Measurements from ENCODE around the gene ANKRD40CL.
A peak's percentile ranks its signal among the peaks of the same experiment; 100 is the strongest.
"Not testable (repeated sequence)": the region's sequence is repeated elsewhere in the genome, so short reads cannot be mapped to it uniquely, and the experiment has no call there.

Gene ANKRD40CL

DNA sequence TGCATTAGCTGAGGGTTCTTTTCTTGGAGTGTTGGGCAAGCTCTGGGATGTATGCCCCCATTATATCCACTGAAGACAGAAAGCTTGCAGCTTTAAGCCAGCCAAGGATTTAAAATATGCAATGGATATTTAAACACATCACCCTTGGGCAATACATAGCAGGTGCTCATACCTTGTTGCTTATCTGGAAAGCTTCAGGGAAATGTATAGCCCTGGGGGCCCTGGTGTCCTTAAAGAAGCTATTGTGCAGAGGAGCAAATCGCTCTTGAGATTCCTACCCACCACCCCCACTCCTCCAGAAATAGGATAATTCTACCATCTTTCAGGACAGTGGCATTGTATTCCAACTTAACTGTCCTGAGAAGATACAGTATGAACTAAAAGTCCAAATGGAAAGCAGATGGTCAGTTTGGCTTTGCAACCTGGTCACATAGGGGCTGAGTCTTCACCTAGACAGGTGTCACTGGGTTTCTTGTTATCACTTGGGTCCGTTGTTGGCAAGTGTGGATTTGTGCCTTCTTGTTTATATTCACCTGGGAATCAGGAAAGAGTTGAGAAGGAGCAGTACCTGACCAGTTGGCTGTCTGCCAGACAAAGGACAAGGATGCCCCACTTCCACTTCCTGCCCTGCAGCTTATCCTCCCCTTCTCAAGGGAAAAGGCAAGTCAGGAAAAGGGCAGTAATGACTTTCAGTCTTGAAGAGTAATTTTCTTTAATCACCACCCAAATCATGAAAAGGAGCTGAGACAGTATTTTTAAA lies 3.4 kb downstream of the ANKRD40CL start:
- DNase-seq = no peak

GRCh38 chr17:50762177-50762576 lies 5.1 kb downstream of the ANKRD40CL start:
- no peak for DNase-seq

DNA sequence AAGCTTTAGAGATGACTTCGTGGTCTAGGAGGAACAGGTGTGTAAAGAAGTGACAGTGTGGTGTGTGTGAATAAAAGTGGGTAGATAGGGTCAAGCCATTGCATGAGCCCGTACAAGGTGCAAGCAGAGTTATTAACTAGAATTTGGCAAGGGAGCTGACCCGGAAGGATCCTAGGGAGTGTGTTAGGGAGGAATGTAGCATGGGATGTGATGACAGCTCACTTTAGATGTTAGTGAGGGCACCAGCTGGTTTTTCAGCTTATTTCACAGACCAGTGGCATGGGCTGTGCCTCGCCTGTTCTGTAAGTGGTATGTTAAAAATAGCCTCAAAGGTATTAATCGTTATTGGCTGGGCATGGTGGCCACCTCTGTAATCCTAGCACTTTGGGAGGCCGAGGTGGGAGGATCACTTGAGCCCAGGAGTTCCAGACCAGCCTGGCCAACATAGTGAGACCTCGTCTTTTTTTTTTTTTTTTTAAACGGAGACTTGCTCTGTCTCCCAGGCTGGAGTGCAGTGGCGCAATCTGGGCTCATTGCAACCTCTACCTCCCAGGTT lies 8.3 kb downstream of the ANKRD40CL start:
- no peak for DNase-seq

DNA sequence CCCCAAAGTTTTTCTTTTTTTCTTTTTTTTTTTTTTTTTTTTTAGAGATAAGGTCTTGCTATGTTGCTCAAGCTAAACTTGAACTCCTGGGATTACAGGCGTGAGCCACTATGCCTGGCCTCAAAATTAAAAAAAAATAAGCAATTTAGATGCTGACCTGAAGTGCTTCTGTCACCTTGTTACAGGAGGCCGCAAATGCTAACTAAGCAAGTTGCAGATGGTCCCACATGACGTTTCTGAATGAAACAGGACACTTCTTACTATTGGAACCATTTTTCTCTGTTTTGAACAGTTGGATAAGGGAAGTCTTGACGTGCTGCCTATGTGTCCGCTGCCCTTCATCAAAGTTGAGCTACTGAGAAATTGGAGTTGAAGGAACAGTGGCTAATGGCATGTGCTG lies 8.8 kb downstream of the ANKRD40CL start:
- no peak for DNase-seq

- no peak for DNase-seq
Measured at GRCh38 chr17:50754521-50754920, 12.8 kb downstream of the ANKRD40CL start.

DNA sequence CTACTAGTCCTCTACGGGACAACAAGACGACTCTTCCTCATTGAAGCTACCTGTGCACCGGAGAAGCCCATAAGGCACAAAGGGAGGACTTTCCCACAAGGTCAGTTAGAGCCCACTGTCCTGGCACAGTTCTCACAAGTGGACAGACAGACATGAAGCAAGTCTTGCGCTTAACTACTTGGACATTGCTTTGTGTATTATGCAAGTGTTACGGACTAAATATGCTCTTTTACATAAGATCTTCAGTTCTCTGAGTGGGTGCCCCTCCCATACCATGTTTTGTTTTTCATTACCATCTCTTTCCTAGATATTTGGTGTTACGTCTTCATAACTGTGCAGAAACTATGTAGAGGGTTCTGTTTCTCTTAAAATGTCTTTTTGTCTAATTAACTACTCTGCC lies 18.1 kb downstream of the ANKRD40CL start:
- DNase-seq = no peak

- no peak for DNase-seq
Measured at GRCh38 chr17:50745631-50746030, 21.7 kb downstream of the ANKRD40CL start.

GRCh38 chr17:50739098-50739497 lies 28.2 kb downstream of the ANKRD40CL start:
- no peak for DNase-seq

GRCh38 chr17:50737118-50737698 lies 30.1 kb downstream of the ANKRD40CL start:
- no peak for DNase-seq

DNA sequence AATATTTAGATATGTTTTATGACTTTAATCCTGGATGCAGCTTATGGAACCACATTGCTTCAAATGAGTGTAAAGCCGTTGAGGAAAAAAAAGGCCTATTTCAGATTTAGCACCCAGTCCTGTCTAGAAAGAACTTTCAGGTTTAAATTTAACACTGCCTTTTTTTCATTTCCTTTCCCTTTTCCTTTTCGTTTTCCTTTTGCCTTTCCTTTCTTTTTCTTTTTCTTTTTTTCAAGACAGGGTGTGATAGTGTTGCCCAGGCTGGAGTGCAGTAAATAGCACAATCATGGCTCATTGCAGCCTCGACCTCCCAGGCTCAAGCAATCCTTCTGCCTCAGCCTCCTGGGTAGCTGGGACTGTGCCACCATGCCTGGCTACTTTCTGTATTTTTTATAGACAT lies 32.0 kb downstream of the ANKRD40CL start:
- no peak for DNase-seq

DNA sequence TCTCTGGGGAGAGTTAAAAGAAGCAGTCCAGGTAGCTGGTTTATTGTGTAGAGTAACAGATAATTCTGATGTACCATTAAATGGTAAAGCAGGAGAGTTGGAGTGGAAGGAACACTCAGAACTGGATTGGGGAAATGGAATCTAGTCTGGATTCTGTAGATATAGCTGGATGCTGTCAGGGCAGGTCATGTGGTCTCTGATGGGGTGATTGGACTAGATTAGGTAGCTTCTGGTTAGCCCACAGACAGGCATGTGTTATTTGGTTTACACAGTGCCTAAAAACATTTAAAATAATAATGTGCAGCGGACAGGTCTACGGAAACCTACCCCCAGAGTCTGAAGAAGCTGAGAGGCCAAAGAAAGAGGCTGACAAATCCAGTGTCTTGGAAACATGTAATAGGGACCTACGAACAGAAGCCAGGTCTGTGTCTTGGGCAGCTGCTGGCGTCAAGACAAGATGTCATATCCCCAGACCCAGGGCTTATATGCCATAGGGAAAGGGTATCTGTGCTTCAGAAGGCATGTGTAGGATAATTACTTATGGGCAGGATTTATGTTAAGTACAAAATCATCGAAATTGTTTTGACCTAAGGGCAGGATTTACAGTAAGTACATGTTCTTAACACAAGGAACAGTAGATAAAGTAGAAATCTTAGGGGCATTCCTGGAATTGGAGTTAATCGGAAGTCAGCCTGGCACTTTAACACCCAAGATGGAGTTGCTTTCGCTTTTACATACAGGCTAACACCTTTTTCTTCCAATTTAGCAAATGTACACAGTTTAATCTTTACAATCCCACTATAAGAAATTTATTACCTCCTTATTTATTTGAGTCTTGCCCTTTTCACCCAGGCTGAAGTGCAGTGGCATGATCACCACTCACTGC lies 35.5 kb downstream of the ANKRD40CL start:
- no peak for DNase-seq

DNA sequence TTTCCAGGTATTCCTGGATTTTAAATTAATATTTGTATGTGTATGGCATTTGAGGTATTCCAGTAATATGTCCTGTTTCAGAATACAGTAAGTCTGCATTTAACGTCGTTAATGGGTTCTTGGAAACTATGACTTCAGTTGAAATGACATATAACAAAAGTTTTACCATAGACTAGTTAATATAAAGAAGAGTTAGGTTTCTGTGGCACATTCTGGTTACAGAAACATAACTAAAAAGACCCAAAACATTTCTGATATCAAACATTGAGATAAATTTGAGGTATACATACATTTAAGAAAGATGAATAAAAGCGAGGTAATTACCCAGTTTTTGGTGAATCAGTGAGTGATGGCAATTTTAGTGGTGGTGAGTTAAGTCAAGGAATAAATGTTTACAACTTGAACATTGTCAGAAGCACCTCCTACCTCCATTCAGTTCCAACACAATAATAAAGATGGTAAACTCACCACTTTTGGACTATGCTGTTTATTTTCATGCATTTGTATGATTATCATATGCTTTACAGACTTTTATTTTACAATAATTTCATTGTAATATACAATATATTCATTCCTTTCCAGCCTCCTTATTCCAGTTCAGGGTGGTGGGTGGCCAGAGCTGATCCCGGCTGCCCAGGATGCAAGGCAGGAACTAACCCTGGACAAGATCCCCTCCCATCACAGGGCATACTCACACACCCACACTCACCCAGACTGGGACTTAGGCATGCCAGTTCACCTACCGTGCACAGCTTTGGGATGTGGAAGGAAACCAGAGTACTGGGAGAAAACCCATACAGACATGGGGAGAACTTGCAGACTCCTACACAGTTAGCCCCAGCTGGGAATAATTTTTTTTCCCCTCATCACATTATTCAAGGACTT lies 38.2 kb downstream of the ANKRD40CL start:
- DNase-seq = no peak

- DNase-seq = no peak
Measured at GRCh38 chr17:50728112-50728429, 39.2 kb downstream of the ANKRD40CL start.

DNA sequence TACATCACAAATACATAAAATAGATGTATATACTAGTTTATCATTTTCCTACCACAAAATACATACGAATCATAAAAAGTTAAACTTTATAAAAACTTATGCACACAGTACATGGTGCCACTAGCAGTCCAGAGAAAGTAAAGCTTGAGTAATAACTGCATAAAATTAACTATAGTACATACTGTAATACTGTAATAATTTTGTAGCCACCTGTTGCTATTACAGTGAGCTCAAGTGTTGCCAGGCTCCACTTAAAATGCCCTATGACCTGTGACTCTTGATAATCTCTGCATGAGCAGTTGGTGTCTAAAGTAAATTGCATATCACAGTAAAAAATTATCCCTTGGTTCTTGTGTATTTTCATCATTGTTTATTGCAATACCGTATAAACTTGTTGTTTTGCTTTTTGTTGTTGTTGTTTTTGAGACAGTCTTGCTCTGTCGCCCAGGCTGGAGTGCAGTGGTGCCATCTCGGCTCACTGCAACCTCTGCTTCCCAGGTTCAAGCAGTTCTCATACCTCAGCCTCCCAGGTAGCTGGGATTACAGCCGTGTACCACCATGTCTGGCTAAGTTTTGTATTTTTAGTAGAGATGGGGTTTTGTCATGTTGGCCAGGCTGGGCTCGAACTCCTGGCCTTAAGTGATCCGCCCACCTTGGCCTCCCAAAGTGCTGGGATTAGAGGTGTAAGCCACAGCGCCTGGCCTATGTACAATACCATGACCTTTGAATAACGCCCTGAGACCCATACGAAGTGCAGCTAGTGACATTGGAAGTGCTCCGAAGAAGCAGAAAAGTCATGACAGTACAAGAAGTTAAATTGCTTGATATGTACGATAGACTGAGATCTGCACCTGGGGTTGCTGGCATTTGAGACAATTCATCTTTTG lies 41.3 kb downstream of the ANKRD40CL start:
- DNase-seq = no peak

- DNase-seq = not testable (repeated sequence)
Measured at GRCh38 chr17:50724622-50725021, 42.7 kb downstream of the ANKRD40CL start.

DNA sequence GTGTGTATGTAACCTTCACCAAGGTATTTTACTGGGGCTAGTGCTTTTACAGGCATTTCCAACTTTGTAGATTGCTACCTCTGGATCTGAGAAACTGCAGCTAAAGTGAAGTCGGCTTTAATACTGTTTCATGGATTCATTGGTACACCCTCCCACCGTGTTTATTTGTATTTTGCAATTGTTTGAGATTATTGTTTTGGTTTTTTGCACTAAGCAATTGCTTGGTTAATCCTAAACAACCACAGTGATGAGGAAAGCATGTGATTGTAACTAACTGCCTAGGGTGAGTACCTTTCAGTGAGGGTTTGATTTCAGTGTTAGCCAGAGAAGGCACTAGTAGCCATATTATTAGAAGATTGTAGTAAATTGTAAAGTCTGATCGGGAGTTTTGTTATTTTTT lies 44.6 kb downstream of the ANKRD40CL start:
- no peak for DNase-seq

GRCh38 chr17:50721194-50722010 lies 45.9 kb downstream of the ANKRD40CL start:
- DNase-seq = no peak

GRCh38 chr17:50719924-50720794 lies 47.2 kb downstream of the ANKRD40CL start:
- DNase-seq = peak in 4 of 56 donors; percentile 32 to 57 (median 42)

Data from amygdala (tissue), 56 donors.